Panc1 (cell line): ENCODE results near the gene OSBP2. TPM values are rescaled to one million over a fixed set of nuclear protein-coding genes. Genes with fewer than 3 reads are reported as not detected.

ENCODE experiments used
- ATAC-seq: fragments of 200-7000 bp; cut with Tn5 transposase; 2 replicates; pipeline ENCODE4 v1.9.1; 2020; ENCODE audit warnings: mild to moderate bottlenecking, moderate library complexity
- BruUV-seq: library from RNA; stranded (reverse); fragments of 400-500 nt; replicated peaks from 2 replicates; lab custom pipeline; 2021; lab: Mats Ljungman, UMichigan
- CTCF ChIA-PET: fragments of 300-600 bp; sonication (Branson Sonifier 250); formaldehyde crosslinking; loops from one replicate; lab custom pipeline; 2022; ENCODE audit warnings: antibody characterized with exemption; lab: Charles Lee
- POLR2A ChIA-PET: fragments of 300-600 bp; sonication (Branson Sonifier 250); formaldehyde crosslinking; loops from one replicate; lab custom pipeline; 2022; ENCODE audit warnings: antibody characterized with exemption; lab: Charles Lee
- DNase-seq: peaks from one replicate; pipeline ENCODE4 v3.0.0-alpha.2; 2010; ENCODE audit warnings: low read depth, low spot score
- H3K27ac ChIP-seq: 2 replicates; pipeline ENCODE4 v1.5.1; 2011; ENCODE audit warnings: mild to moderate bottlenecking, low read length, inconsistent platforms
- H3K27me3 ChIP-seq: fragments of 200-500 bp; sonication (Bioruptor generic); 2 replicates; pipeline ENCODE4 v1.6.0; 2014; ENCODE audit warnings: low read length, inconsistent platforms; ENCODE audit not compliant: control insufficient read depth, insufficient read depth
- H3K36me3 ChIP-seq: fragments of 200-500 bp; sonication (Bioruptor generic); 2 replicates; pipeline ENCODE4 v1.5.1; 2014; ENCODE audit warnings: inconsistent platforms, mild to moderate bottlenecking, low read length, moderate library complexity; ENCODE audit not compliant: control insufficient read depth, insufficient read depth
- H3K4me1 ChIP-seq: 2 replicates; pipeline ENCODE4 v1.5.1; 2011; ENCODE audit warnings: inconsistent platforms, mild to moderate bottlenecking, low read length, moderate library complexity; ENCODE audit not compliant: control insufficient read depth, insufficient read depth
- H3K4me3 ChIP-seq, 2 experiments: 2 replicates each; pipeline ENCODE4 v1.5.1; 2011 to 2012; ENCODE audit warnings: low read depth in 2 of 2, low read length in 2 of 2, mild to moderate bottlenecking in 2 of 2, inconsistent platforms in 1 of 2, moderate library complexity in 1 of 2
- H3K9me3 ChIP-seq: fragments of 200-500 bp; sonication (Bioruptor generic); 2 replicates; pipeline ENCODE4 v1.5.1; 2014; ENCODE audit warnings: low read depth, mild to moderate bottlenecking, inconsistent platforms, low read length, moderate library complexity; ENCODE audit not compliant: control insufficient read depth, insufficient read depth
- POLR2AphosphoS5 ChIP-seq: IDR thresholded peaks from 2 replicates; pipeline ENCODE4 v1.6.1; 2012; ENCODE audit warnings: mild to moderate bottlenecking, low read depth, low read length, moderate library complexity
- SIN3A ChIP-seq: IDR thresholded peaks from 2 replicates; pipeline ENCODE4 v1.6.1; 2012; ENCODE audit warnings: low read depth, mild to moderate bottlenecking, low read length, moderate library complexity, borderline replicate concordance; ENCODE audit not compliant: insufficient read depth
- TCF7L2 ChIP-seq: IDR thresholded peaks from 2 replicates; pipeline ENCODE4 v1.6.1; 2011; ENCODE audit warnings: mild to moderate bottlenecking, low read depth, low read length, inconsistent platforms
- in situ Hi-C: cut with HindIII; loops from 2 replicates; pipeline ENCODE4 v1.10.0; 2016; ENCODE audit warnings: low sequenced_read_pairs, low pct_unique_long_range_greater_than_20kb
- intact Hi-C: fragments of 100-400 bp; cut with micrococcal nuclease; formaldehyde crosslinking; loops from one replicate; pipeline ENCODE4 v1.10.0; 2022; ENCODE audit not compliant: unreplicated experiment
- total RNA-seq: library from RNA; stranded (reverse); gene quantifications from one replicate; pipeline ENCODE4 v1.2.1, GENCODE V29; 2021; ENCODE audit not compliant: unreplicated experiment
- TF ChIP-seq, protein P1 (sequence below): fragments of 450-650 bp; IDR thresholded peaks from 2 replicates; pipeline ENCODE4 v1.5.1; 2017; ENCODE audit warnings: mild to moderate bottlenecking
- TF ChIP-seq, protein P2 (sequence below), 2 experiments: IDR thresholded peaks; 2 replicates each; pipeline ENCODE4 v1.6.1; 2011 to 2012; ENCODE audit warnings: low read depth in 2 of 2, control low read depth in 1 of 2, low read length in 1 of 2, mild to moderate bottlenecking in 1 of 2, moderate library complexity in 1 of 2; ENCODE audit not compliant: insufficient read depth in 1 of 2

The OSBP2 gene
- total RNA-seq, 1 experiment from 2014 or later: 4.7 TPM

DNA sequence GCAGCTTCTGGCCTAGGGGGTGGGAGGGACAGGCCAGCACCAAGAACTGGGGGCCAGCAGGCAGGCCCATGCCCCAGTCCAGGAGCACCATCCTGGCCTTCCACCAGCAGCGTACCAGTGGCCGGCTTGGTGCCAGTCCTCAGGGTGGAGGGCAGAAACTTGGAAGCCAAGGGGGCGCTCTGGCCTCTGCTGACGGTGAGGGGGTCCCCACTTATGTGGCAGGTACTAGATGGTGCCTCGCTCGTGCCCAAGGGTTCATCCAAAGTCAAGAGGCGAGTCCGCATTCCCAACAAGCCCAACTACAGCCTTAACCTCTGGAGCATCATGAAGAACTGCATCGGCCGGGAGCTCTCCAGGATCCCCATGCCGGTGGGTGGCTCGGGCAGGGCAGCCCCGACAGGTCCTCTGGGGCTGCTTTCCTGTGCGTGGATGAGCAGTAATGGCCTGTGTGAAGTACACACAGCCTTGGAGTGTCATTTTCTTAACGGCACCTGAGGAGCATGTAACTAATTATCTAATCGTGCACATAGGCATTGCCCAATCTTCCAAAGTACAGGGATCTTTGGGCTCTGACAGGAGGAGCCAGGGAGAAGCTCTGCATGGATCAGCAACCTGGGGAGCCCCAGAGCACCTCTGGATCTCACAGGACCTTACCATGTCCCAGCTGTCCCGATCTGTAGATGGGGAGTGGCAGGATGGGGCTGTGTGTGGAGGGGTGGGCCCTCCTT, 194.8 kb downstream of the OSBP2 start:
- Histone ChIP-seq H3K9me3 (no peaks in the 10 kb centered on the region), H3K36me3 (no peaks in the 10 kb centered on the region), H3K27ac (no peak overlapping the region), H3K27me3 (no peaks in the 10 kb centered on the region), H3K4me1 (no peaks in the 10 kb centered on the region), H3K4me3 (no peak overlapping the region)
- TF ChIP-seq POLR2AphosphoS5 (no peak), SIN3A (no peak), TCF7L2 (no peak)
- TF ChIP-seq, protein P1, sequence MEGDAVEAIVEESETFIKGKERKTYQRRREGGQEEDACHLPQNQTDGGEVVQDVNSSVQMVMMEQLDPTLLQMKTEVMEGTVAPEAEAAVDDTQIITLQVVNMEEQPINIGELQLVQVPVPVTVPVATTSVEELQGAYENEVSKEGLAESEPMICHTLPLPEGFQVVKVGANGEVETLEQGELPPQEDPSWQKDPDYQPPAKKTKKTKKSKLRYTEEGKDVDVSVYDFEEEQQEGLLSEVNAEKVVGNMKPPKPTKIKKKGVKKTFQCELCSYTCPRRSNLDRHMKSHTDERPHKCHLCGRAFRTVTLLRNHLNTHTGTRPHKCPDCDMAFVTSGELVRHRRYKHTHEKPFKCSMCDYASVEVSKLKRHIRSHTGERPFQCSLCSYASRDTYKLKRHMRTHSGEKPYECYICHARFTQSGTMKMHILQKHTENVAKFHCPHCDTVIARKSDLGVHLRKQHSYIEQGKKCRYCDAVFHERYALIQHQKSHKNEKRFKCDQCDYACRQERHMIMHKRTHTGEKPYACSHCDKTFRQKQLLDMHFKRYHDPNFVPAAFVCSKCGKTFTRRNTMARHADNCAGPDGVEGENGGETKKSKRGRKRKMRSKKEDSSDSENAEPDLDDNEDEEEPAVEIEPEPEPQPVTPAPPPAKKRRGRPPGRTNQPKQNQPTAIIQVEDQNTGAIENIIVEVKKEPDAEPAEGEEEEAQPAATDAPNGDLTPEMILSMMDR: no peak
- TF ChIP-seq, protein P2, sequence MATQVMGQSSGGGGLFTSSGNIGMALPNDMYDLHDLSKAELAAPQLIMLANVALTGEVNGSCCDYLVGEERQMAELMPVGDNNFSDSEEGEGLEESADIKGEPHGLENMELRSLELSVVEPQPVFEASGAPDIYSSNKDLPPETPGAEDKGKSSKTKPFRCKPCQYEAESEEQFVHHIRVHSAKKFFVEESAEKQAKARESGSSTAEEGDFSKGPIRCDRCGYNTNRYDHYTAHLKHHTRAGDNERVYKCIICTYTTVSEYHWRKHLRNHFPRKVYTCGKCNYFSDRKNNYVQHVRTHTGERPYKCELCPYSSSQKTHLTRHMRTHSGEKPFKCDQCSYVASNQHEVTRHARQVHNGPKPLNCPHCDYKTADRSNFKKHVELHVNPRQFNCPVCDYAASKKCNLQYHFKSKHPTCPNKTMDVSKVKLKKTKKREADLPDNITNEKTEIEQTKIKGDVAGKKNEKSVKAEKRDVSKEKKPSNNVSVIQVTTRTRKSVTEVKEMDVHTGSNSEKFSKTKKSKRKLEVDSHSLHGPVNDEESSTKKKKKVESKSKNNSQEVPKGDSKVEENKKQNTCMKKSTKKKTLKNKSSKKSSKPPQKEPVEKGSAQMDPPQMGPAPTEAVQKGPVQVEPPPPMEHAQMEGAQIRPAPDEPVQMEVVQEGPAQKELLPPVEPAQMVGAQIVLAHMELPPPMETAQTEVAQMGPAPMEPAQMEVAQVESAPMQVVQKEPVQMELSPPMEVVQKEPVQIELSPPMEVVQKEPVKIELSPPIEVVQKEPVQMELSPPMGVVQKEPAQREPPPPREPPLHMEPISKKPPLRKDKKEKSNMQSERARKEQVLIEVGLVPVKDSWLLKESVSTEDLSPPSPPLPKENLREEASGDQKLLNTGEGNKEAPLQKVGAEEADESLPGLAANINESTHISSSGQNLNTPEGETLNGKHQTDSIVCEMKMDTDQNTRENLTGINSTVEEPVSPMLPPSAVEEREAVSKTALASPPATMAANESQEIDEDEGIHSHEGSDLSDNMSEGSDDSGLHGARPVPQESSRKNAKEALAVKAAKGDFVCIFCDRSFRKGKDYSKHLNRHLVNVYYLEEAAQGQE (IDR thresholded peaks at IDR 0.05; ENCODE audit: insufficient read depth in 1 of 2, low read depth in 2 of 2, low read length in 1 of 2): no peak
- intact Hi-C loops: no loop called here
- in situ Hi-C loops: no loop called here
- POLR2A ChIA-PET: no interaction called here
- DNase-seq: no peak
- no TSS peak for BruUV-seq
- CTCF ChIA-PET: no interaction called here
- no peak for ATAC-seq

DNA sequence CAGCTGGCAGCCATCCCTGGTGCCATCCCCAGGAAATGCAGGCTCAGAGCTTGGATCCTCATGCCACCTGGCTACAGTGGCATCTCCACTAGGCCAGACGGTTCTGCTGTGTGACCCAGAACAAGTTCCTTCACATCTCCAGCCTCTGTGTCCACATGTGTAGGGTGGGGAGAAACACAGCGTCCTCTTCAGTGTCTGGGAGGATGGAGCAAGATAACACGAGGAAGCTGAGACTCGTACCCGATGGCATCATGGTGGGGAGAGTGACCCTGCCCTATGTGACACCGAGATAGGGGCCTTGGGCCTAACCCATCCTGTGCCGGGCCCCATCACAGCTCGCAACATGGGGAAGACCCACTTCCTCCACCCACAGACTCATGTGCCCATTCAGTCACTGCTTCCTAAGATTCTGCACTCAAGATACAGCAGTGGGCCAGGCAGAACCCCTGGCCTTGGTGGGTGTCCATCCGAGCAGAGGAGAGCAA, 195.4 kb downstream of the OSBP2 start:
- CTCF ChIA-PET: interaction anchor here (0.6 kb wide), 1 partner anchor 12 kb away, joined by 6 read pairs; no protein-coding TSS in a partner anchor
- Histone ChIP-seq H3K36me3 (no peaks in the 10 kb centered on the region), H3K4me1 (no peaks in the 10 kb centered on the region), H3K27ac (no peak overlapping the region), H3K9me3 (no peaks in the 10 kb centered on the region), H3K27me3 (no peaks in the 10 kb centered on the region), H3K4me3 (no peak overlapping the region)
- TF ChIP-seq TCF7L2: no peak
- intact Hi-C loops (no loop called here), in situ Hi-C loops (no loop called here)
- POLR2A ChIA-PET: no interaction called here
- DNase-seq: no peak
- ATAC-seq: no peak
- no TSS peak for BruUV-seq
